Myocyte (in vitro differentiated cells): ENCODE results near the gene ZNF534. TPM values are rescaled to one million over a fixed set of nuclear protein-coding genes. Genes with fewer than 3 reads are reported as not detected.
A peak's percentile ranks its signal among the peaks of the same experiment; 100 is the strongest.
"Not testable (repeated sequence)": the region's sequence is repeated elsewhere in the genome, so short reads cannot be mapped to it uniquely, and the experiment has no call there.

Experiments
- DNase-seq: peaks from one replicate; pipeline ENCODE4 v3.0.0-alpha.2; 2012; ENCODE audit warnings: low read depth
- polyA plus RNA-seq: library from polyadenylated mRNA; unstranded; fragments of >200 nt; gene quantifications from one replicate; pipeline ENCODE4 v1.2.1, GENCODE V29; 2012; ENCODE audit warnings: missing spikeins
- total RNA-seq: library from RNA; depleted of rRNA; stranded (reverse); fragments of >200 nt; gene quantifications from 2 replicates; pipeline ENCODE4 v1.2.3, GENCODE V29; 2014

The ZNF534 gene
- 0.05 and 0.08 TPM in 2 replicates for total RNA-seq
- polyA plus RNA-seq: 0.15 TPM

DNA sequence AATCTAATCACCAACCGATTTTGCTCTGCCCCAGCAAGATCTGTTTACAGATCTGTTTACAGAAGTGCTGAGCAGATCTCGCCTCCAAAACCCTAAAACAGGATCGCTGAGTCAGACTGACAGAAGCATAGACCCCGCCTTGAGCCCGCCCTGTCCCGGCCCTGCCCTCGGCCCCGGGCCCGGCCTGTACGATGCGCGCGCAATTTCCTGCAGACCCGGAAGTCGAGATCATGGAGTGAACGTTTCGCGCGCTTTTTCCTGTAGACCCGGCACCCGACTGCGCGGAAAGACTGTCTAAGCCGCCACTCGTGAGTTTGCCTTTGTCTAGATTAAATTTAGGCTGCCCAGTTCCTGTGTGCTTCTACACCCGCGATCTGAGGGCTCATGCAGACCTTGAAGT is at the start of gene ZNF534:
TSS of gene ZNF534 (plus strand) at position 212 of the 400 bp plus-strand sequence. CDS start 2,327 bp downstream, outside the sequence.
- DNase-seq: no peak

DNA sequence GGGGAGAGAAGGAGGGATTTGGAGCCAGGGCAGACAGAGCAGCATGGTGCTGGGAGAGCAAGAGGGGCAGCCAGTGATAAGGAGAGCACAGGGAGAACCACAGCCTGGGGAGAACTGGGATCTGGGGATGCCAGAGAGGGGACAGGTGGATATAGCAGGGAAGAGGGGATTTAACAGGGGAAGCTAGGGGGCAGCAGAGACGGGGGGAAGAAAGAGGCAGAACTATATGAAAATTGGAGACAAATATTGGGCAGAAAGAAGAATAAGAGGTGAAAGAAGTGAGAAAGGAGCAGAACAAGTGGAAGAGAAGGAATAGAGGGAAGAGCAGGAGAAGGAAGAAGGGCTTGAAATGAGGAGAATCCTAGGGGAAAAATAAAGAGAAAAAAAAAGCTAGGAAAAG is 37.8 kb upstream of the ZNF534 start:
- no peak for DNase-seq

DNA sequence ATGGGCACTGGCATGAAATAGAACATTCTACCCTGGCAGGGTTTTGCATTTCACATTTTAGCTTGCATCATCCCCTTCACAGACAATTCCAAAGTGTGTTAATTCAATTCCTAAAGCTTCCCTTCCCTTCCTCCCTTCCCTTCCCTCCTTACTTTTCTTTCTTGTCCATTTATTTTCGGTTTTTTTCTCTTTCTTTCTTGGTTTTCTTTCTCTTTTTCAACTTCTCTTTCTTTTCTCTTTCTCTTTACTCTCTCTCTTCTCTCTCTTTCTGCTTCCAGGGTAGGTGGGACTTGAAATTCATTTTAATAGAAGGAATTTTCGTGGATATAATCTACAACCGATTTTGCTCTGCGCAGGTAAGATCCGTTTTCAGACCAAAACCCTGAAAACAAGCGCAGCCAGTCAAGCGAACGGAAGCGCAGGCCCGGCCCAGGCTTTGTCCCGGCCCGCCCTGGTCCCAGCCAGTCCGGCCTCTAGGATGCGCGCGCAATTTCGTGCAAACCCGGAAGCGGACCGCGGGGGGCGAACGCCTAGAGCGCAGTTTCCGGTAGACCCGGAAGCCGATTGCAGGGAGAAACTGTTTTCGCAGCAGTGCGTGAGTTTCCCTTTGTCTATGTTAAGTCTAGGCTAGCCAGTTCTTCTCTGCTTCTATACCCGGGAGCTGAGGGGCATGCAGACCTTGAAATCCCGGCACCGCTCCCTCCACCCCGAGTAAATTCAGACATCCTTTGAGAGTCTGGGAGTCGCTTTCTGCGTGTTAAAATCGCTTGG is 31.5 kb upstream of the ZNF534 start, which contains the start of gene ZNF528:
TSS of gene ZNF528 (plus strand) at position 540 of the 771 bp plus-strand sequence. CDS start 4,165 bp downstream, outside the sequence.
- DNase-seq: peak; percentile 89

DNA sequence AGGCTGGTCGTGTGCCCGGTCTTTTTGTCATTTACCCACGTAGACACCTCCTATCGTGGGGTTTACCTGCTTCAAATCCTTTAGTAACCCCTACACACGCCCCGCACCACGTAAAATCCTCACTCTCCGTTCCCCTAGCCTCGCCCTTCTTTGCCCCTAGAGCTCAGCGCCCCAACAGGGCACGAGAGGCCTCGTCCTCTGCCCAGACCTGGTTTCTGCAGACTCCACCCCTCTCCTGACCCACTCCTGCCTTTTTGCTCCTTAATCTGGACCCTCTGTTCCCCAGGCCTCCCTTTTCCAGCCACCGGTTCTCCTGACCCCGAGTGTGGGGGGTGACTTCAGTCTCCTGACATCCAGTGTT is 30.9 kb upstream of the ZNF534 start:
- DNase-seq: peak; percentile 12

- no peak for DNase-seq
Observed at GRCh38 chr19:52410276-52410675, 18.7 kb upstream of the ZNF534 start.

DNA sequence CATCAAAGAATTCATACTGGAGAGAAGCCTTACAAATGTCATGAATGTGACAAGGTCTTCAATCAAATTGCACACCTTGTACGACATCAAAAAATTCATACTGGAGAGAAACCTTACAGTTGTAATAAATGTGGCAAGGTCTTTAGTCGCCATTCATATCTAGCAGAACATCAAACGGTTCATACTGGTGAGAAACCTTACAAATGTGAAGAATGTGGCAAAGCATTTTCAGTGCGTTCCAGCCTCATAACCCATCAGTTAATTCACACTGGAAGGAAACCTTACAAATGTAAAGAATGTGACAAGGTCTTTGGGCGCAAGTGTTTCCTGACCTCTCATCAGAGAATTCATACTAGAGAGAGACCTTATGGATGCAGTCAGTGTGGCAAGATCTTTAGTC is 13.2 kb upstream of the ZNF534 start:
- DNase-seq: no peak

DNA sequence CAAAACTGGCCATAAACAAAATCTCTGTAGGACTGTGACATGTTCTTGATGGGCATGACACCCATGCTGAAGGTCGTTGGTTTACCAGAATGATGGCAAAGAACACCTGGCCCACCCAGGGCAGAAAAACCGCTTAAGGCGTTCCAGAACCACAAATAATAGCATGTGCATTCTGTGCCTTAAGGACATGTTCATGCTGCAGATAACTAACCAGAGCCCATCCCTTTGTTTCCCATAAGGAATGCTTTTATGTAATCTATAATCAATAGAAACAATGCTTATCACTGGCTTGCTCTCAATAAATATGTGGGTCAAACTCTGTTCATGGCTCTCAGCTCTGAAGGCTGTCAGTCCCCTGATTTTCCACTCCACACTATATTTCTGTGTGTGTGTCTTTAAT is 13.2 kb downstream of the ZNF534 start:
- DNase-seq: no peak

DNA sequence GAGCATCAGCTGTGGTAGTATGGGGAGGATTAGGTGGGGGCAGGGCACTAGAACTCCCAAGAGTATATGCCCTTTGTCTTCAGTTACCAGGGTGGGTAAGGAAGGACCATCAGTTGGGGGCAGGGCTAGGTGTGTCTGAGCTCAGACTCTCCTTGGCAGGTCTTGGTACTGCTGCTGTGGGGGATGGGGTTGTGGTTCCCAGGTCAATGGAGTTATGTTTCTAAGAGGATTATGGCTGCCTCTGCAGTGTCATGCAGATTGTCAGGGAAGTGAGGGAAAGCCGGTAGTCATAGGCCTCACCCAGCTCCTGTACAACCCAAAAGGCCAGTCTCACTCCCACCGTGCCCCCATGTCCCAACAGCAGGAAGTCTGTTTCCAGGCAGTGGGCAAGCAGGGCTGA is 15.6 kb downstream of the ZNF534 start:
- no peak for DNase-seq

GRCh38 chr19:52451241-52451640 is 22.3 kb downstream of the ZNF534 start:
- no peak for DNase-seq

DNA sequence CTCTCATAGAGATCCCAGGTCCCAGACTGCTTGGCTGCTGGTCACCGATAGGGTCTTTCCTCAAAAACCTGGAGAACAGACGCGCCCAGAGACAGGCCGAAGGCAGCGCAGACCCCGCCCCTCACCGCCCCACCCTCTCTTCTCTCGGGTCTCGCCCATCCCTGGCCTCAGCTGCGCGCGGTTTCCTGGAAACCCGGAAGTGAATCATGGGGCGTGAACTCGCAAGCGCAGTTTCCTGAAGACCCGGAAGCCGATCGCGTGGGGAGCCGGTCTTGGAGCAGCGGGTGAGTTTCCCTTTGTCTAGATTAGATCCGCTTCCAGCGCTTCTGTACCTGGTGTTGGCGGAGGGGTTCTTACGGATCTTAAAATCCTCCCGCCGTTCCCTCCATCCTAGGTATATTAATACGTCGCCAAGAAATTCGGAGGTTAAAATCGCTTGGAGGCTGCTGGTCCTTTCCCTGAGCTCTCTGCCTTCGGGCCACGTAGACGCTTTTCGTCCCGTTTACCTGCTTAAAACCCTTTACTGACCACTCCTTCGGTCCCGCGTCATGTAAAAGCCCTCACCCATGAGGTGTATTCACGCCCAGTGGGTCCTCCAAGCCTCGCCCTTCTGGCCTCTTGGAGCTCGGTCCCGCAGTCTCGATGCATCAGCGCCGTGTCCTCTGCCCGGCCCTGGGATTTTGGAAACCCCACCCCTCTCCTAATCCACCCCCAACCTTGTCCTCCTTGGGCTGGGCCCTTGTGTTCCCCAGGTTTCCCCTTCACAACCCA is 24.6 kb downstream of the ZNF534 start, which contains the start of gene ZNF578:
TSS of gene ZNF578 (plus strand) at position 230 of the 771 bp plus-strand sequence. CDS start 48,293 bp downstream, outside the sequence.
- peak; percentile 87 for DNase-seq

DNA sequence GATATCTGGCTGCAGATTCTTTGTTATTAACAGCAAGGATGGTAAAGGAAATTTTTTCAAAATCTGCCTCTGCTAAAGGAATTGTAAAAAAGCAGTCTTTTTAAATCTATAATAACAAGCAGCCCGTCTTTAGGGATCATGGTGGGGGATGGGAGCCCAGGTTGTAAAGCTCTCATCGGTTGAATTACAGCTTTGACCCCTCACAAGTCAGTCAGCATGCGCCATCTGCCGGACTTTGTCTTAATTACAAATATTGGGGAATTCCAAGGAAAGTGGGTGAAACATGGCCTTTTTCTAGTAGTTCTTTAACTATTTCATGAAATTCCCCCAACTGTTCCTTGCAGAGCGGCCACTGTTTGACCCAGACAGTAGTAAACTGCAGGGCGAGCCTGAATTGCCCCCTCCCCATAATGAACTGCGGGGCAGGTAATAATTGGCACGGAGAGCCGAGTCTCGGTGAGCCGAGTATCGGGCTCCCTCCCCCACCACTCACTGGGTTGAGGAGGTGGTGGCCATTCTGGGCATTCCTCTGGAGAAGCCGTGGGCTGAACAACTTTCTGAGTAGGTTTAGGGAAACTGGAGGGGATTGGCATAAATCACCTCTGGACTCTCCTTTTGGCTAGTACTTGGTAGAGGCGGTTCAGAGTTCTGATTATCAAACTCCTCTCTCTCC is 36.0 kb downstream of the ZNF534 start:
- no peak for DNase-seq

DNA sequence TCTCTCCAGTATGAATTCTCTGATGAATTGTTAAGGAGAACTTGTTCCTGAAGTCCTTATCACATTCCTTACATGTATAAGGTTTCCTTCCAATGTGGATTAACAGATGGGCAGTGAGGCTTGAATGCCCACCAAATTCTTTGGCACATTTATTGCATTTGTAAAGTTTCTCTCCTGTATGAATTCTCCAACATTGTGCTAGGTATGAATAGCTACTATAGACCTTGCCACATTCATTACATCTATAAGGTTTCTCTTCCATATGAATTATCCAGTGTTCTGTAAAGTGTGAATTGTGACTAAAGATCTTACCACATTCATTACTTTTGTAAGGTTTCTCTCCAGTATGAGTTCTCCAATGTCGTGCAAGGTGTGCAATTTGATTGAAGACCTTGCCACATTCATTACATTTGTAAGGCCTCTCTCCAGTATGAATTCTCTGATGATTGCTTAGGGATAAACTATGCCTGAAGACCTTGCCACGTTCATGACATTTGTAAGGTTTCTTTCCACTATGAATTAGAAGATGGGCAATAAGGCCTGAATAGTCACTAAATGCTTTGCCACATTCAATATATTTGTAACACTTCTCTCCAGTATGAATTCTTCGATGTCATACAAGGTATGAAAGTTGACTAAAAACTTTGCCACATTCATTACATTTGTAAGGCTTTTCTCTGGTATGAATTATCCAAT is 44.9 kb downstream of the ZNF534 start:
- no peak for DNase-seq

GRCh38 chr19:52474351-52475127 is 45.6 kb downstream of the ZNF534 start:
- no peak for DNase-seq

DNA sequence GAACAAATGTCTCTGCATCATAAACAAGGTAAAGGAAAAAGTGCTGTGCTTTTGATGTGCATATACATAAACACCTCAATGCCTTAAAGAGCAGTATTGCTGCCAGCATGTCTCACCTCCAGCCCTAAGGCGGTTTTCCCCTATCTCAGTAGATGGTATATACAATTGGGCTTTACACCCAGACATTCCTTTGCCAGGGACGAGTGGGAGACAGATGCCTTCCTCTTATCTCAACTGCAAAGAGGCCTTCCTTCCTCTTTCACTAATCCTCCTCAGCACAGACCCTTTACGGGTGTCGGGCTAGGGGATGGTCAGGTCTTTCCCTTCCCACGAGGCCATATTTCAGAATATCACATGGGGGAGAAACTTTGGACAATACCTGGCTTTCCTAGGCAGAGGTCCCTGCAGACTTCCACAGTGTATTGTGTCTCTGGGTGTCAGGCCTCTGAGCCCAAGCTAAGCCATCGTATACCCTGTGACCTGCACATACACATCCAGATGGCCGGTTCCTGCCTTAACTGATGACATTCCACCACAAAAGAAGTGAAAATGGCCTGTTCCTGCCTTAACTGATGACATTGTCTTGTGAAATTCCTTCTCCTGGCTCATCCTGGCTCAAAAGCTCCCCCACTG is 55.3 kb downstream of the ZNF534 start:
- DNase-seq: not testable (repeated sequence)

- not testable (repeated sequence) for DNase-seq
Observed at GRCh38 chr19:52485064-52485463, 56.1 kb downstream of the ZNF534 start.

- DNase-seq: not testable (repeated sequence)
Observed at GRCh38 chr19:52485561-52486240, 56.8 kb downstream of the ZNF534 start.

DNA sequence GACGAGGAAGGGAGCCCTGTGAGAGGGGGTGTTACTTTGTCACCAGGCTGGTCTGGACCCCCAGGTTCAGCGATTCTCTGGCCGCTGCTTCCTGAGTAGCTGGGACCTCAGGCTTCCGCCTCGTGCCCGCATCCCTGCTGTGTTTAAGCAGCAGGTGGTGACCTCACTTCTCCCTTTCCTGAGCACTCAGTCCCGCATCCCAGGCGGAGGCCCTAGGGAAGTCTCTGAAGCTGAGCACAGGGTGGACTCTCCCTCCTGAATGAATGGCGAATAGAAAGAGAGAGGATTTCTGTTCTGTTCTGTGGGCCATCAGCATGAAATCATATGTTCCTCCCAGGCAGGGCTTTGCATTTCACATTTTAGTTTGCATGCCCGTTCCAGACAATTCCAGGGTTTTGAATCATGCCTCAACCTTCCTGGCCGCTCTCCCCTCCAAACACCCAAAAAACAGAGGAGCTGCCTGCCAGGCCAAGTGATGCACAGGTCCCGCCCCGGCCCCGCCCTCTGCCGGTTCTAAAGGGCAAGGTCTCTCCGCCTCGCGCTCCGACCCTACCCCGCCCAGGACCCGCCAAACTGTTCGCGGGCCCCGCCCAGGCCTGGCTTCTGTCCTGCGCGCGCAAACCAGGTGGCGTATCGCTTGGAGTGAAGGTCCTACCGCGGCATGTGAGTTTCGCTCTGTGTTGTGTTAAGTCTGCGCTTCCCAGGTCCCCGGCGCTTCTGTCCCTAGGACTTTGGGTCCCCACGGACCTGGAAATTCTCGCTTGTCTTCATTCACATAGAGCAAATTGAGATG is 63.4 kb downstream of the ZNF534 start:
- DNase-seq: no peak

GRCh38 chr19:52492994-52493470 is 64.1 kb downstream of the ZNF534 start:
- no peak for DNase-seq
